Renal cortex interstitium (tissue), 11 donors: ENCODE data around the gene ZNF544. TPM values are rescaled to one million over a fixed set of nuclear protein-coding genes. Genes with fewer than 3 reads are reported as not detected.
"Not testable (repeated sequence)": the region's sequence is repeated elsewhere in the genome, so short reads cannot be mapped to it uniquely, and the experiment has no call there.

Experiments
- DNase-seq, 11 donors: peaks; one replicate each; pipeline ENCODE4 v3.0.0-alpha.2; 2013; ENCODE audit warnings: low read depth in 9 of 11, low spot score in 4 of 11; ENCODE audit errors: extremely low read depth in 1 of 11
- polyA plus RNA-seq, 3 donors: library from polyadenylated mRNA; unstranded; fragments of 120-200 nt; gene quantifications; one replicate each; pipeline ENCODE4 v1.2.1, GENCODE V29; 2013; ENCODE audit not compliant: insufficient read length in 3 of 3

Gene ZNF544
- polyA plus RNA-seq, 3 donors, result 36.9 to 45.9 (median 38.1) TPM

GRCh38 chr19:58229255-58229639 lies 533 bp downstream of the ZNF544 start:
- peak in 2 of 11 donors; percentile 8 to 11 for DNase-seq

- no peak for DNase-seq
Measured at GRCh38 chr19:58237324-58237723, 8.6 kb downstream of the ZNF544 start.

- no peak for DNase-seq
Measured at GRCh38 chr19:58243351-58243750, 14.6 kb downstream of the ZNF544 start.

GRCh38 chr19:58248886-58249285 lies 20.2 kb downstream of the ZNF544 start:
- DNase-seq, result no peak

- peak in 1 of 11 donors; percentile 13 for DNase-seq
Measured at GRCh38 chr19:58252102-58252685, 23.5 kb downstream of the ZNF544 start.

GRCh38 chr19:58258259-58258658 lies 29.5 kb downstream of the ZNF544 start:
- not testable (repeated sequence) for DNase-seq

- DNase-seq, result no peak
Measured at GRCh38 chr19:58261600-58261967, 32.9 kb downstream of the ZNF544 start.

GRCh38 chr19:58261968-58262921 lies 33.5 kb downstream of the ZNF544 start:
- DNase-seq, result no peak

- DNase-seq, result no peak
Measured at GRCh38 chr19:58262922-58263296, 34.2 kb downstream of the ZNF544 start.

- DNase-seq, result no peak
Measured at GRCh38 chr19:58265100-58265499, 36.4 kb downstream of the ZNF544 start.

GRCh38 chr19:58268344-58268743 lies 39.6 kb downstream of the ZNF544 start:
- no peak for DNase-seq

- DNase-seq, result no peak
Measured at GRCh38 chr19:58274771-58275201, 46.1 kb downstream of the ZNF544 start.

- DNase-seq, result no peak
Measured at GRCh38 chr19:58275564-58275963, 46.9 kb downstream of the ZNF544 start.

- DNase-seq, result no peak
Measured at GRCh38 chr19:58277197-58277596, 48.5 kb downstream of the ZNF544 start.

GRCh38 chr19:58277748-58278540 lies 49.2 kb downstream of the ZNF544 start:
- DNase-seq, result no peak

- peak; percentile 94 to 98 (median 96) for DNase-seq
Measured at GRCh38 chr19:58278541-58279041, 49.9 kb downstream of the ZNF544 start, which contains the start of gene ZNF8. TSS of gene ZNF8 (plus strand) at chr19:58278955. CDS start at chr19:58279082, 127 bp downstream.

- DNase-seq, result peak; percentile 13 to 56 (median 38)
Measured at GRCh38 chr19:58279042-58279924, 50.6 kb downstream of the ZNF544 start.

- DNase-seq, result no peak
Measured at GRCh38 chr19:58279925-58280316, 51.2 kb downstream of the ZNF544 start.
